ENCODE data around the gene CELF6.

- TF ChIP-seq REST (IDR thresholded peaks at IDR 0.05) (no peak), CTCF (IDR thresholded peaks at IDR 0.05; ENCODE audit: low read depth, low read length, missing input control) (no peak), MAX (IDR thresholded peaks at IDR 0.05) (no peak), ZBTB33 (IDR thresholded peaks at IDR 0.05) (no peak), TAF1 (conservative IDR thresholded peaks at IDR 0.05) (no peak), YY1 (IDR thresholded peaks at IDR 0.05) (no peak), ATF3 (IDR thresholded peaks at IDR 0.05) (no peak), SP1 (IDR thresholded peaks at IDR 0.05) (no peak), RXRA (IDR thresholded peaks at IDR 0.05) (no peak), JUND (IDR thresholded peaks at IDR 0.05) (no peak), FOXA1 (IDR thresholded peaks at IDR 0.05) (no peak), GABPA (IDR thresholded peaks at IDR 0.05 in 1 of 2, conservative IDR thresholded peaks at IDR 0.05 in 1 of 2) (no peak), NR2F2 (IDR thresholded peaks at IDR 0.05) (no peak)
Measured at GRCh38 chr15:72368899-72369298, 48.9 kb upstream of the CELF6 start.
